NCI-H2227 (cell line): Measurements from ENCODE around the gene CTDSP1.

Source experiments
- DNase-seq: peaks from one replicate; lab custom pipeline; 2025; ENCODE audit not compliant: unreplicated experiment; lab: John Stamatoyannopoulos, UW

Gene CTDSP1

GRCh38 chr2:218422403-218423086 is 22.9 kb downstream of the CTDSP1 start:
- DNase-seq = no peak

GRCh38 chr2:218423584-218423983 is 23.9 kb downstream of the CTDSP1 start:
- DNase-seq = no peak

GRCh38 chr2:218425531-218425930 is 25.9 kb downstream of the CTDSP1 start:
- no peak for DNase-seq

GRCh38 chr2:218427741-218428140 is 28.1 kb downstream of the CTDSP1 start:
- DNase-seq = no peak

- DNase-seq = no peak
These were observed 29.3 kb downstream of the CTDSP1 start for GRCh38 chr2:218428846-218429558.

GRCh38 chr2:218429911-218430692 is 30.4 kb downstream of the CTDSP1 start:
- no peak for DNase-seq

- no peak for DNase-seq
These were observed 31.1 kb downstream of the CTDSP1 start for GRCh38 chr2:218430721-218431120.

- DNase-seq = no peak
These were observed 32.2 kb downstream of the CTDSP1 start for GRCh38 chr2:218431878-218432277.

GRCh38 chr2:218432676-218433365 is 33.2 kb downstream of the CTDSP1 start:
- DNase-seq = no peak

- no peak for DNase-seq
These were observed 34.8 kb downstream of the CTDSP1 start for GRCh38 chr2:218434456-218434855.

- DNase-seq = no peak
These were observed 35.6 kb downstream of the CTDSP1 start for GRCh38 chr2:218435003-218435982.

GRCh38 chr2:218436992-218437391 is 37.3 kb downstream of the CTDSP1 start:
- DNase-seq = no peak

GRCh38 chr2:218437969-218438368 is 38.3 kb downstream of the CTDSP1 start:
- no peak for DNase-seq

- no peak for DNase-seq
These were observed 38.9 kb downstream of the CTDSP1 start for GRCh38 chr2:218438596-218438995.

GRCh38 chr2:218444692-218445357 is 45.2 kb downstream of the CTDSP1 start:
- DNase-seq = no peak

- DNase-seq = no peak
These were observed 45.9 kb downstream of the CTDSP1 start for GRCh38 chr2:218445602-218446001.

- no peak for DNase-seq
These were observed 46.9 kb downstream of the CTDSP1 start for GRCh38 chr2:218446547-218446946.

- no peak for DNase-seq
These were observed 47.4 kb downstream of the CTDSP1 start for GRCh38 chr2:218447072-218447471.

- DNase-seq = no peak
These were observed 49.3 kb downstream of the CTDSP1 start for GRCh38 chr2:218448934-218449333.

- DNase-seq = no peak
These were observed 52.4 kb downstream of the CTDSP1 start for GRCh38 chr2:218452079-218452478.
